ENCODE results near the gene ARID5A. TPM values are rescaled to one million over a fixed set of nuclear protein-coding genes. Genes with fewer than 3 reads are reported as not detected.

The ARID5A gene
- total and polyA plus RNA-seq, 2 of the 13 experiments (the other 11 are each of a cell fraction or from before 2014, with no cell fraction given) = 6.0 to 9.5 TPM

DNA sequence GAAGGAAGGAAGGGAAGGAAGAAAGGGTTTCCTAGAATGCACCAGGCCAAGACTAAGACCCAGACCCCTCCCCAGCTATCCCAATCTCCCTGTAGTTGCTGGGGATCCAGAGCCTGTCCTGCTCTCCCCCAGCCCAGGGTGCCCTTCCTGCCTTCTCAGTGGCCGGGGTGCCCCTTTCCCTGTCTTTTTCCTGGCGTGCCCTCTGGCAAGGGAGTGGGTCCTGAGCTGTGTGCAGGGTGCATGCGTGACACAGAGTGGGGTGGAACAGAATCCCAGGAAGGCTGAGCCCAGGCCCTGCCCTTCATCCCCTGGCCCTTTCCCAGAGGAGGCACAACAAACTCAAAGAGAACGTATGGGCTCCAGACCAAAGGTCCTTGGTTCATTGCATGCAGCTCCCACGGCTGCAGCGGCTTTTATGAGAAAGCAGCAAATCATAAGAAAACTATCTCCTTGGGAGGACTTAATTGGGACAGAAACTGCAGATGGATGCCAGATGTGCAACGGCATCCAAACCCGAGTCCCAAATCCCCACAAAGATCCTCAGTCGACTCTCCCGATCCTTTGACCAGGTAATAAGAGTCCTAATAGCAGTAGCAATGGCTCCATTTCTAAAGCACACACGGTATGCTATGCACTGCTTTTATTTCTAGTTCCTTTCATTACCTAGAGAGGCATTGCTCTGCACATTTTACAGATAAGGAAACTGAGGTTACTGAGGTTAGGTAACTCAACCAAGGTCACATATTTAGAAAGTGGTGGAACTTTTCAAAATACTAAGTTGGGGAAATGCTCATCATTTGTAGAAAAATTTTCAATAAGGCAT lies 12.7 kb upstream of the ARID5A start (continued):
- TF ChIP-seq, protein P1, sequence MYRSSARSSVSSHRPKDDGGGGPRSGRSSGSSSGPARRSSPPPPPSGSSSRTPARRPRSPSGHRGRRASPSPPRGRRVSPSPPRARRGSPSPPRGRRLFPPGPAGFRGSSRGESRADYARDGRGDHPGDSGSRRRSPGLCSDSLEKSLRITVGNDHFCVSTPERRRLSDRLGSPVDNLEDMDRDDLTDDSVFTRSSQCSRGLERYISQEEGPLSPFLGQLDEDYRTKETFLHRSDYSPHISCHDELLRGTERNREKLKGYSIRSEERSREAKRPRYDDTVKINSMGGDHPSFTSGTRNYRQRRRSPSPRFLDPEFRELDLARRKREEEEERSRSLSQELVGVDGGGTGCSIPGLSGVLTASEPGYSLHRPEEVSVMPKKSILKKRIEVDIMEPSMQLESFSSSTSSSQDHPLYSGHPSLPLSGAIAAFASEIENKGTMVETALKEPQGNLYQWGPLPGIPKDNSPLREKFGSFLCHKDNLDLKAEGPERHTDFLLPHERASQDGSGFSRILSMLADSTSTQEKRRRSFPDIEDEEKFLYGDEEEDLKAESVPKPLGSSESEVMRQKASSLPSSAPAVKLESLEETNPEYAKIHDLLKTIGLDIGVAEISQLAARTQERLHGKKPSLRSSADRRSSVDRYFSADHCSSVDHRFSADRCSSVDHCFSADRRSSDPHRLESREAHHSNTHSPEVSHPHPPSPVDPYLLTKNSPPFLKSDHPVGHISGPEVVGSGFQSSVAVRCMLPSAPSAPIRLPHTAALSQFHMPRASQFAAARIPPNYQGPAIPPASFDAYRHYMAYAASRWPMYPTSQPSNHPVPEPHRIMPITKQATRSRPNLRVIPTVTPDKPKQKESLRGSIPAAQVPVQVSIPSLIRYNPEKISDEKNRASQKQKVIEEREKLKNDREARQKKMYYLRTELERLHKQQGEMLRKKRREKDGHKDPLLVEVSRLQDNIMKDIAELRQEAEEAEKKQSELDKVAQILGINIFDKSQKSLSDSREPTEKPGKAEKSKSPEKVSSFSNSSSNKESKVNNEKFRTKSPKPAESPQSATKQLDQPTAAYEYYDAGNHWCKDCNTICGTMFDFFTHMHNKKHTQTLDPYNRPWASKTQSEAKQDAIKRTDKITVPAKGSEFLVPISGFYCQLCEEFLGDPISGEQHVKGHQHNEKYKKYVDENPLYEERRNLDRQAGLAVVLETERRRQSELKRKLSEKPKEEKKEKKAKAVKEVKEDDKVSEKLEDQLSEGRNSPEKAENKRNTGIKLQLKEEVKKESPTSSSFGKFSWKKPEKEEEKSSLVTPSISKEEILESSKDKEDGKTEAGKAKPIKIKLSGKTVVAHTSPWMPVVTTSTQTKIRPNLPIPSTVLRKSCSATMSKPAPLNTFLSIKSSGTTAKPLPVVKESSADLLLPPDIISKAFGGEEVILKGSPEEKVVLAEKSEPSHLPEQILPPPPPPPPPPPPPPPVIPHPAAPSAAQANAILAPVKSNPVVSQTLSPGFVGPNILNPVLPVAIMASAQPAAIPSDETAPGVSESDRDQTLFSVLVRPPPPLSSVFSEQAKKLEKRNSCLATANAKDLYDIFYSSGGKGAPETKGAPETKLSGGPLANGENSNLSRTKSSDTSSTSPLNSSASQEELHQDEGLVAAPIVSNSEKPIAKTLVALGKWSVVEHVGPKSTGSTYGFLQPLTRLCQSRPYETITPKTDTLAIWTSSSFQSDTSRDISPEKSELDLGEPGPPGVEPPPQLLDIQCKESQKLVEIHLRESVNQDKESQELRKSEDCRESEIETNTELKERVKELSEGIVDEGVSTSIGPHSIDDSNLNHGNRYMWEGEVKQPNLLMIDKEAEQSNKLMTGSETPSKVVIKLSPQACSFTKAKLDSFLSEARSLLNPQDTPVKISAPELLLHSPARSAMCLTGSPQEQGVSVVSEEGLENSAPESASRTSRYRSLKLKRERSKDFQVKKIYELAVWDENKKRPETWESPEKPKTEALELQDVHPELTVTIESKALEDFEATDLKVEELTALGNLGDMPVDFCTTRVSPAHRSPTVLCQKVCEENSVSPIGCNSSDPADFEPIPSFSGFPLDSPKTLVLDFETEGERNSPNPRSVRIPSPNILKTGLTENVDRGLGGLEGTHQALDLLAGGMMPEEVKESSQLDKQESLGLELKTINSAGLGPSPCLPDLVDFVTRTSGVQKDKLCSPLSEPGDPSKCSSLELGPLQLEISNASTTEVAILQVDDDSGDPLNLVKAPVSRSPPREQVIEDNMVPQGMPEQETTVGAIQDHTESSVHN (CRISPR knock-in tag; IDR thresholded peaks at IDR 0.05) = no peak
